ENCODE data around the gene DNAJA3.

DNAJA3 gene

GRCh38 chr16:4407543-4408322 lies 17.9 kb upstream of the DNAJA3 start:
- DNase-seq (ENCODE audit: low read depth in 2 of 2): no peak

DNA sequence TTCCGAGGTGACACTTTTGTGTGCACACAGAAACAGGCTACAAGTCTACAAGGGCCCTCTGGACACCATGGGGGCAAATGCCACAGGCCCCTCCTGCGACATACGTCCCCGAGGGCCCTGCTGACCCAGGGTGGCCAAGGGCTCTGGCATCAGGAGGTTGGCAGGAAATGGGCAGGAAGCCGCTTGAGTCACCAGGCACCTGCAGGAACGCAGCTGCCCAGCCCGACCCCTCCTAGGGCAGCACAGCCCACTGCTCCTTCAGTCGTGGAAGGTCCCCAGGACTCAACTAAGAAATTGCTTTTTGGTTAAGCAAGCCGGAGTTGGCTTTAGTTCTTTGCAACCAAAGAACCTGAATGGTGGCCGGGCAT lies 17.4 kb upstream of the DNAJA3 start:
- no peak for DNase-seq (ENCODE audit: low read depth in 2 of 2)

DNA sequence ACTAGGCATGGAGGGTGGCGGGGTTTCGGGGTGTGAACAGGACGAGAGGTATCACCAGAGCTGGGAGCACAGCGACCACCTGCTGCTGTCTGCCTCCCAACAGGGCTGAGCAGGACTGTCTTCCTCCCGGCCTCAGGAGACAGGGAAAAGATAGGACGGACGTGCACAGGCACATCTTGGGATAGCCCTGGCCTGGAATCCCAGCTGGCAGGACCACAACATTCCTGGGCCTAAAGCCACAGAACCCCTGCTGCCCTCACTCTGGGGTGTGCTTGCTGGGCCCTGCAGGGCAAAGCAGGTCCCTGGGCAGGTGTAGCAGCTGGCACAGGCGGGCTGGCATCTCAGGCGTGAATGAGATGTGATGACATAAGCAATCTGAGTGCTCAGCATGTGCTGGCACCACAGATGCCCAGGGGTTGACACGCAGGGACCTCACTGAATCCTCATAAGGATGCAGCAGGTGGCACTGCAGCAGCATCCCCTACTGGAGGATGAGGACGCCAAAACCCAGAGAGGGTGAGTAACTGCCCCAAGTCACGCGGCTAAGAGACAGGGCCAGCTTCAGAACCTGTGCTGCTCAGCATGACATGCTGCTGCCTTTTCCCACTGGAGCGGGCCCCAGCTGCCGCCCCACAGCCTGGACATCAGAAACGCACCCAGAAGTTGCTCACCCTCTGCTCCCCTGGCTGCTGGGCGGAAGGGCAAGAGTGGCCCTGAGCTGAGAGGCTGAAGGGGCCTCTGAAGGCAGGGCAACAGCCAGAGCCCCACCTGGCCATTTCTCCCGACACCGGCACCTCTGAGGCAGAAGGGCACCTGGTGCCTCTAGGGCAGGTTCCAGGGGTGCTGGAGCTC lies 16.4 kb upstream of the DNAJA3 start:
- DNase-seq (ENCODE audit: low read depth in 2 of 2): no peak

DNA sequence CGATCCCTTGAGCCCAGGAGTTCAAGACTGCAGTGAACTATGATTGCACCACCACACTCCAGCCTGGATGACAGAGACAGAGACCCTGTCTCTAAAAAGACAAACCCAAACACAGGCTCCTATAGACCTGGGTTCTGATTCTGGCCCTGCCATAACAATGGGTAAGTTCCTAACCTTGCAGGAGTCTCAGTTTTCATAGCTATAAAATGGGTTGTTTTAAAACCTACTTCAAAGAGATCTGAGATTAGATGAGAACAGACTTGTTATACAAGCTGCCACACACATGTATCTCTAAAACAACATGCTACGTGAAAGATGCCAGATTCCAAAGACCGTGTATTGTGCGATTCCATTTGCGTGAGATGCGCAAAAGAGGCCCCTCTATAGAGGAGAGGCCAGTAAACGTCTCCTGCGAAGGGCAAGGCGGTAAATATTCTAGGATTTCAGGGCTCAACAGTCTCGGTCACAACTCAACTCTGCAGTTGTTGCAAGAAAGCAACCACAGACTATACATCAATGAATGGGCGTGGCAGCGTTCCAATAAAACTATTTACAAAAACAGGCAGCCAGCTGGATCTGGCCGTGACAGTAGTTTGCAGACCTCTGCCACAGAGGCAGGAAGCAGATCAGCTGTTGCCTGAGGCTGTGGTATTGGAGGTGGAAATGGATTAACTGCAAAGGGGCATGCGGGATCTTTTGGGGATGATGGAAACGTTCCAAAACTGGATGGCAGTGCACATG lies 15.2 kb upstream of the DNAJA3 start:
- no peak for DNase-seq (ENCODE audit: low read depth in 2 of 2)

DNA sequence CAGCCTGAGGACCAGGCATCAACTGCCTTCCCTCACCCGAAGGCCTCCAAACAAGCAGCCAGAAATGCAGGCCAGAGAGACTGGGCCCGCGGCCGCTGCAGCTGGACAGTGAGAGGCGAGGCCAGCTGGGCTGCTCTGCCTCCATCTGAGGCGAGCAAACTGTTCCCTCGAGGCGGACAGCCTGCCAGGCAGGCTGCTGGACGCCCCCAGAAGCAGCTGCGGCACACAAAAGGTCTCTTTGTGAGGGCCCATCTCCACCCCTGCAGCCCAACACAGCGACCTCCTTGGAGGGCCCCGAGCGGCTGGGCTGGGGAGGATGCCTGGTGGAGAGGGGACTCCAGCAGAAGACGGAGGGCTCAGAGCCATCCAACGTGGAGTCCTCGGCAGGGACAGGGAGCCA lies 14.0 kb upstream of the DNAJA3 start:
- DNase-seq (ENCODE audit: low read depth in 2 of 2): no peak

- no peak for DNase-seq (ENCODE audit: low read depth in 2 of 2)
These were observed 13.5 kb upstream of the DNAJA3 start for GRCh38 chr16:4412159-4412558.

DNA sequence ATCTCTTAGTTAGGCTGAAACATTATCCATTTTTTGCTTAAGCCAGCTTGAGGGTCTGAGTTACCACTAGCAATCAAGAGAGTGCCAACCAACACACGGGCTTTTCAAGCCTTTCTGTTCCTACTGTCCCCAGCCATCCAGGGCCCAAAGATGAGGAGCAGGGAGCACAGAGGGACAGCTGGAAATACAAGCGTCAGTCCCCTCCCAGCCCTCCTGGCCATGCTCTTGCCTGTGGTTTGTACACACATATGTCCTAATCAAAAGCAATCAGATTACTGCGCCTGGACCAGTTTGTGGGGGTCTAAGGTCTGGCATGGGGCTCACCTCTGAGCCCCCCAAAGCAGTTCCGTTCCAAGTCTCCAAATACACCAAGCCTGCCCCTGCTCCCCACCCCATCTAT lies 12.8 kb upstream of the DNAJA3 start:
- DNase-seq (ENCODE audit: low read depth in 2 of 2): no peak

- DNase-seq (ENCODE audit: low read depth in 2 of 2): peak; percentile 63 to 66
These were observed 11.3 kb upstream of the DNAJA3 start for GRCh38 chr16:4414187-4414917.

DNA sequence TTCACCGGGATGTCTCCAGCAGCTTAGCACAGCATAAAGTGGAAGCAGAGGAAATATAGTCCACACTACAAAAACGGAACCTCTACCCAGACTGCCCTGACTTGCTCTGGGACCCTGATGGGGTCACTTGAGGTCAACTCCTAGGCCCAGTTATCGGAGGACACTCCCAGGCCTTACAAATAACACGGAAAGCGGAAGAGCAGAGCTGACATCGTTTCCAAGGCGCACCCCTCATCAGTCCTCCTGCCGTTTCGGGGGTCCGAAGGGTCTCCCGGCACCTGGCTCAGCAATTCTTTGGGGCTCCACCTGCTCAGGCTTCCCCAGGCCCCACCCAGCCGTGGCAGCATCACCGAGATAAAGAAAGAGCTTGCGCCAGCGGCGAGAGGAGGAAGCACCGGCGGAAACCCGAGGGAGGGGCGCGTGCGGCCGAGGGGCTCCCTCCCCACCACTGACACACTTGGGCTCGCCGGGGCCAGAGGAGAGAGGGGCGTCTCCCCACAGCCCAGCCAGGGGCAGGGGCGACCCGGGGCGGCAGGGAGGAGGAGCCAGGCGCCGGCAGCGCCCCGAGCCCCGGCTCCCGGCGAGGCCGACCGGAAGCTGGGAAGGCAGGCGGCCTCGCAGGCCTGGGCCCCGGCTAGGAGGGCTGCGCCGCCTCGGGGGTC lies 10.0 kb upstream of the DNAJA3 start:
- peak; percentile 38 to 46 for DNase-seq (ENCODE audit: low read depth in 2 of 2)

- peak; percentile 98 for DNase-seq (ENCODE audit: low read depth in 2 of 2)
These were observed 9.3 kb upstream of the DNAJA3 start, which contains the start of gene CORO7 for GRCh38 chr16:4416200-4417032. Gene CORO7 (minus strand): TSS chr16:4416596. CDS start chr16:4416518, 78 bp downstream.

DNA sequence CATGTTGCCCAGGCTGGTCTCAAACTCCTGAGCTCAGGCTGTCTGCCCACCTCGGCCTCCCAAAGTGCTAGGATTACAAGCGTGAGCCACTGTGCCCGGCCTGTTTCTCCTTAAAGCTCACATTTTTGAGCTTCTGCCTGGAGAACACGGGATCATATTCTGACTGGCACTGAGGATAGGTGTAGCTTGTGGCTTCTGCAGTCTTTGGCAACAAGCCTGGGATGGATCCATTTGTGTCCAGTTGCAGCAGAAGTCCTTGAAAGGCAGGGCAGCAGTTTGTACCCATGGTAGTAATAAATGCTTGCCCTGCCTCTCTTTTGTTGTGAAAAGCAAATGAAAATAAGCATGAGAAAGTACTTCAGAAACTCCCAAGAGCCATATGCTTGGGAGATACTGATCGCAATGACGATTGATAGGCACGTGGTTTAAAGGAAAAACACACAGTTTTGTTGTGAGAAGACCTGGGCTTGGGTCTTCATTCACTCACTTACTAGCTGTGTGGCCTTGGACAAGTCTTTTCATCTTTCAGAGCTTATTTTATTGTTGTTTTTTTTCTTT lies 6.2 kb upstream of the DNAJA3 start:
- no peak for DNase-seq (ENCODE audit: low read depth in 2 of 2)

GRCh38 chr16:4420505-4421105 lies 5.1 kb upstream of the DNAJA3 start:
- no peak for DNase-seq (ENCODE audit: low read depth in 2 of 2)

GRCh38 chr16:4426021-4426684 lies 485 bp downstream of the DNAJA3 start:
- DNase-seq (ENCODE audit: low read depth in 2 of 2): no peak

DNA sequence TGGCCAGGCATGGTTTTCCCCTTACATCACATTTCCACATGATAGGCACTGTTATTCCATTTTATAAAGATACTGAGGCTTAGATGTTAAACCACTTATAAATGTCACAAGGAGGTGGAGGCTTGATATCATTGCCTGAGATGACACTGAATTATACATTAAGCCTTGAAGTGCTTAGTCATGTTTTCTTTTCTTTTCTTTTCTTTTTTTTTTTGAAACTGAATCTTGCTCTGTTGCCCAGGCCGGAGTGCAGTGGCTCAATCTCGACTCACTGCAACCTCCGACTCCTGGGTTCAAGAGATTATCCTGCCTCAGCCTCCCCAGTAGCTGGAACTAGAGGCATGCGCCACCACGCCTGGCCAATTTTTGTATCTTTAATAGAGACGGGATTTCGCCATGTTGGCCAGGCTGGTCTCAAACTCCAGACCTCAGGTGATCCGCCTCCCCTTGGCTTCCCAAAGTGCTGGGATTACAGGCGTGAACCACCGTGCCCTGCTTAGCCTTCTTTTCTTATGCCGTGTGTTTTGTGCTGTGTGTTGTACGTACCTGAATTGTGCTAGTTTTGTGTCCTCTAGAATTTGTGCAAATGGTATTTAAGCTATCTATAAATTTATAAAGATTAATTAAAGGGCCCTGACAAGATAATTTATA lies 1.2 kb downstream of the DNAJA3 start:
- DNase-seq (ENCODE audit: low read depth in 2 of 2): no peak

GRCh38 chr16:4428500-4428899 lies 2.8 kb downstream of the DNAJA3 start:
- DNase-seq (ENCODE audit: low read depth in 2 of 2): no peak

DNA sequence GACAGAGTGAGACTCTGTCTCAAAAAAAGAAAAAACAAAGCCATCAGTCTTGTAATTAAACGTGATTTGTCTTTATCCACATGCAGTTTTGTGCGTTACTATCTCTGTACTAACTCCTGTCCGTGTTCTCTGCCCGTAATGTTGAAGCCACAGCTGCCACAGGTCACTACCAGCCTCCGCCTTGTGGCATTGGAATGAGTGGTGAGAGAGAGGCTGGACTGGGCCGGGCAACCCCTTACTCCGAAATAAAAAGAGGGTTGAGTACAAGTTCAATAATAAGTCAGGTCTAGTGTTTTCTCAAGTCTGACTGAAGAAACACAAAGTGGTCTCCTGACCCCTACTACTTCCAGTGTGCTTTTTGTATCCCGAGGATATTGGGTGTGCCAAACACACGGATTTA lies 5.4 kb downstream of the DNAJA3 start:
- no peak for DNase-seq (ENCODE audit: low read depth in 2 of 2)

GRCh38 chr16:4433228-4433627 lies 7.6 kb downstream of the DNAJA3 start:
- no peak for DNase-seq (ENCODE audit: low read depth in 2 of 2)
